B cell (primary cell): Measurements from ENCODE around the gene RPS5. TPM values are rescaled to one million over a fixed set of nuclear protein-coding genes. Genes with fewer than 3 reads are reported as not detected.

Source experiments
- ATAC-seq: fragments of 200-7000 bp; cut with Tn5 transposase; one replicate; pipeline ENCODE4 v1.10.0; 2021; ENCODE audit warnings: low read depth, mild to moderate bottlenecking, moderate number of reproducible peaks, moderate library complexity
- CTCF ChIA-PET: fragments of 350-600 bp; sonication (Branson Sonifier 250); formaldehyde crosslinking; loops from one replicate; lab custom pipeline; 2021; ENCODE audit warnings: antibody characterized with exemption, inconsistent platforms; lab: Charles Lee
- POLR2A ChIA-PET: fragments of 350-600 bp; sonication (Branson Sonifier 250); formaldehyde crosslinking; loops from one replicate; lab custom pipeline; 2021; ENCODE audit warnings: antibody characterized with exemption; lab: Charles Lee
- DNase-seq: peaks from one replicate; pipeline ENCODE4 v3.0.0; 2013
- H2AFZ ChIP-seq: 2 replicates; pipeline ENCODE4 v1.6.1; 2012; ENCODE audit warnings: mild to moderate bottlenecking, low read depth, low read length; ENCODE audit not compliant: insufficient read depth, poor library complexity, severe bottlenecking
- H3K27ac ChIP-seq, 2 donors: 1 replicate in 1 of 2; 2 replicates in 1 of 2; pipeline ENCODE4 v1.5.1; 2012 to 2013; ENCODE audit warnings: low read length in 2 of 2, mild to moderate bottlenecking in 2 of 2, moderate library complexity in 1 of 2
- H3K27me3 ChIP-seq, 4 experiments: fragments of 200-600 bp in 1 of 4; sonication (generic) in 1 of 4; replicated peaks in 1 of 4; 1 replicate in 2 of 4; 2 replicates in 2 of 4; pipeline versions ENCODE4 v1.6.1 to v1.7.0; 2013 to 2016; ENCODE audit warnings: low read length in 3 of 4, mild to moderate bottlenecking in 2 of 4, mixed read lengths in 1 of 4, moderate library complexity in 1 of 4; ENCODE audit not compliant: insufficient read depth in 4 of 4, control insufficient read depth in 3 of 4; ENCODE audit errors: control extremely low read depth in 1 of 4
- H3K36me3 ChIP-seq, 2 experiments: replicated peaks in 1 of 2; 1 replicate in 1 of 2; 2 replicates in 1 of 2; pipeline versions ENCODE4 v1.6.1 to v1.7.1; 2013; ENCODE audit warnings: low read length in 1 of 2; ENCODE audit not compliant: insufficient read depth in 2 of 2, control insufficient read depth in 1 of 2; ENCODE audit errors: control extremely low read depth in 1 of 2, extremely low read depth in 1 of 2
- H3K4me1 ChIP-seq, 2 donors: fragments of 200-600 bp in 1 of 2; sonication (generic) in 1 of 2; 1 replicate in 1 of 2; 2 replicates in 1 of 2; pipeline versions ENCODE4 v1.5.1 to v1.6.1; 2013 to 2017; ENCODE audit warnings: low read length in 2 of 2; ENCODE audit not compliant: control insufficient read depth in 2 of 2, insufficient read depth in 2 of 2
- H3K4me2 ChIP-seq: replicated peaks from 2 replicates; pipeline ENCODE3; 2012; ENCODE audit warnings: mild to moderate bottlenecking, low read depth, low read length; ENCODE audit not compliant: poor library complexity, severe bottlenecking
- H3K4me3 ChIP-seq, 5 experiments: fragments of 200-600 bp in 1 of 5; sonication (generic) in 1 of 5; 1 replicate in 3 of 5; 2 replicates in 2 of 5; pipeline versions ENCODE4 v1.5.1 to v1.7.0; 2011 to 2016; ENCODE audit warnings: low read length in 4 of 5, mild to moderate bottlenecking in 4 of 5, low read depth in 2 of 5, control low read depth in 1 of 5, moderate library complexity in 1 of 5; ENCODE audit not compliant: insufficient read depth in 1 of 5; ENCODE audit errors: control extremely low read depth in 1 of 5, extremely low read depth in 1 of 5
- H3K79me2 ChIP-seq: fragments of 200-600 bp; sonication (generic); one replicate; pipeline ENCODE4 v1.6.0; 2016; ENCODE audit warnings: low read length; ENCODE audit not compliant: control insufficient read depth, insufficient read depth
- H3K9ac ChIP-seq: fragments of 200-600 bp; sonication (generic); 2 replicates; pipeline ENCODE4 v1.6.1; 2017; ENCODE audit warnings: mild to moderate bottlenecking, low read length, moderate library complexity
- H3K9me3 ChIP-seq, 3 donors: one replicate each; pipeline versions ENCODE4 v1.6.1 to v1.7.1; 2013; ENCODE audit warnings: low read length in 2 of 3; ENCODE audit not compliant: control insufficient read depth in 2 of 3, insufficient read depth in 1 of 3; ENCODE audit errors: control extremely low read depth in 1 of 3
- H4K20me1 ChIP-seq: 2 replicates; pipeline ENCODE4 v1.6.0; 2012; ENCODE audit warnings: mild to moderate bottlenecking, low read length; ENCODE audit not compliant: insufficient read depth, control insufficient read depth, poor library complexity, severe bottlenecking
- H3K27ac Mint-ChIP-seq: one replicate; pipeline ENCODE4 v1.8.0; 2021; ENCODE audit warnings: mixed read lengths
- H3K27me3 Mint-ChIP-seq: one replicate; pipeline ENCODE4 v1.8.0; 2021; ENCODE audit warnings: mixed read lengths
- H3K4me1 Mint-ChIP-seq: one replicate; pipeline ENCODE4 v1.8.0; 2021; ENCODE audit warnings: mixed read lengths
- H3K4me3 Mint-ChIP-seq: one replicate; pipeline ENCODE4 v1.8.0; 2021; ENCODE audit warnings: mixed read lengths
- H3K9me3 Mint-ChIP-seq: one replicate; pipeline ENCODE4 v1.8.0; 2022; ENCODE audit warnings: mixed read lengths; ENCODE audit not compliant: insufficient read depth
- EZH2 ChIP-seq: IDR thresholded peaks from 2 replicates; pipeline ENCODE4 v1.6.1; 2012; ENCODE audit warnings: borderline replicate concordance, low read depth, mild to moderate bottlenecking, moderate library complexity, low read length; ENCODE audit not compliant: insufficient read depth, poor library complexity, severe bottlenecking
- WGBS: methylation state at CpG from one replicate; pipeline ENCODE4 v1.1.5; 2013; ENCODE audit warnings: missing lambda C conversion rate; ENCODE audit not compliant: insufficient coverage; 5-methylcytosine and 5-hydroxymethylcytosine counted together
- intact Hi-C: fragments of 100-400 bp; cut with micrococcal nuclease; formaldehyde crosslinking; loops from one replicate; pipeline ENCODE4 v1.10.0; 2022
- polyA minus RNA-seq: library from RNA; depleted of rRNA, polyadenylated mRNA; stranded (reverse); fragments of >200 nt; gene quantifications from 2 replicates; pipeline ENCODE4 v1.2.3, GENCODE V29; 2012
- polyA plus RNA-seq: library from polyadenylated mRNA; depleted of rRNA; stranded (reverse); fragments of >200 nt; gene quantifications from 2 replicates; pipeline ENCODE4 v1.2.3, GENCODE V29; 2012
- total RNA-seq, 2 donors: library from RNA; stranded (reverse); fragments of 120-200 nt in 1 of 2; gene quantifications; 1 replicate in 1 of 2; 2 replicates in 1 of 2; pipeline versions ENCODE4 v1.2.3 to v1.2.4, GENCODE V29; 2013 to 2022
- TF ChIP-seq, protein P1 (sequence below): fragments of 200-600 bp; IDR thresholded peaks from one replicate; pipeline ENCODE4 v1.8.0; 2022; ENCODE audit warnings: antibody characterized with exemption, mild to moderate bottlenecking

RPS5 gene
- 1,234 and 1,311 TPM in 2 replicates for total RNA-seq
- 2,435 TPM for total RNA-seq (2013)
- polyA plus RNA-seq = 3,725 and 4,330 TPM in 2 replicates
- polyA minus RNA-seq = 3,304 and 3,836 TPM in 2 replicates

DNA sequence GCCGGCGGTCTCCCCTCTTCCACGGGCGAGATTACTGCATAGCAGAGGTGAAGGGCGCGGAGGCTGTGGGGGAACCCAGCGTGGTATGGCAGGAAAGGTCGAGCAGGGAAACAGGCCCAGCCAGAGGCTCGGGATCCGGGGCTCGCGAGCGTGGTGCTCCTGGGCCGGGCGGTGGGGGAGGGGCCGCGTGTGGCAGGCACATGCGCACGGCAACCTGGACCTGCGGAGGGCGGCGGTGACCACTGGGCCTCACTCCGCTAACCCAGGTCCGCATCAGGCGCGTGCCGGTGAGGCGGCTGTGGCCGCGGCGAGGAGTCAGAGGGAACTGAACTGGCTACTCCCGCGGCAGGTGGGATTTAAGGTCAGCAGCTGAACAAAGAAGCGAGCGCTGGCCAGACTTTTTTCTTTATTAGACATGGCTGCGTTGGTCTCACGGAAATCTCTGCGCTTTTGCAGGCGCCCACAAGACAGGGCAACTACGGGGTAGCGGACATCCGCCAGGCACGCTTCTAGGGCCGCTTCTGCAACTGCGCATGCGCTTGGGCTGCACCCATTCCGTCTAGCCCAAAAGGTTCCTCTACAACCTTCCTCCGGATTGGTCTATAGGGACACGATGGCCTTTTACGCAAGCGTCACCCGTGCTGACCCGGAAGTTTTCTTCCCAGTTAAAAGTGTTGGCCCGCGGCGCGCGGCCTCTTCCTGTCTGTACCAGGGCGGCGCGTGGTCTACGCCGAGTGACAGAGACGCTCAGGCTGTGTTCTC lies at the start of gene RPS5:
Gene RPS5, plus strand, starts transcription at position 694 of the 762 bp plus-strand sequence. CDS start 869 bp downstream, outside the sequence.
- peak; percentile 90 for ATAC-seq
- under 1% methylated on average over 63 of the region's 64 CpGs for WGBS
- H3K4me3 ChIP-seq = peak within 1 kb of the TSS; percentile 71 to 87 (median 76)
- peak within 1 kb of the TSS; percentile 99 for H3K27ac Mint-ChIP-seq
- TF ChIP-seq EZH2 = no peak
- TF ChIP-seq, protein P1, sequence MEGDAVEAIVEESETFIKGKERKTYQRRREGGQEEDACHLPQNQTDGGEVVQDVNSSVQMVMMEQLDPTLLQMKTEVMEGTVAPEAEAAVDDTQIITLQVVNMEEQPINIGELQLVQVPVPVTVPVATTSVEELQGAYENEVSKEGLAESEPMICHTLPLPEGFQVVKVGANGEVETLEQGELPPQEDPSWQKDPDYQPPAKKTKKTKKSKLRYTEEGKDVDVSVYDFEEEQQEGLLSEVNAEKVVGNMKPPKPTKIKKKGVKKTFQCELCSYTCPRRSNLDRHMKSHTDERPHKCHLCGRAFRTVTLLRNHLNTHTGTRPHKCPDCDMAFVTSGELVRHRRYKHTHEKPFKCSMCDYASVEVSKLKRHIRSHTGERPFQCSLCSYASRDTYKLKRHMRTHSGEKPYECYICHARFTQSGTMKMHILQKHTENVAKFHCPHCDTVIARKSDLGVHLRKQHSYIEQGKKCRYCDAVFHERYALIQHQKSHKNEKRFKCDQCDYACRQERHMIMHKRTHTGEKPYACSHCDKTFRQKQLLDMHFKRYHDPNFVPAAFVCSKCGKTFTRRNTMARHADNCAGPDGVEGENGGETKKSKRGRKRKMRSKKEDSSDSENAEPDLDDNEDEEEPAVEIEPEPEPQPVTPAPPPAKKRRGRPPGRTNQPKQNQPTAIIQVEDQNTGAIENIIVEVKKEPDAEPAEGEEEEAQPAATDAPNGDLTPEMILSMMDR = no peak
- intact Hi-C loops = loop anchor here (1.0 kb wide), 5 partner anchors 15 to 81 kb away; partner anchors contain the start of genes ERVK3-1, ZNF132 and ZNF324B
- peaks cover 44% of the 10 kb centered on the region for H3K4me1 Mint-ChIP-seq
- H2AFZ ChIP-seq = peak within 1 kb of the TSS; percentile 81
- POLR2A ChIA-PET = interaction anchor here (0.7 to 2.9 kb wide), 3 partner anchors 10 to 133 kb away, joined by 3 to 18 read pairs (median 5); partner anchors contain the start of genes ZBTB45 and ZNF497
- CTCF ChIA-PET = interaction anchor here (1.1 kb wide), 1 partner anchor 22 kb away, joined by 3 read pairs; the partner anchor contains the start of gene ZNF584
- H3K9me3 Mint-ChIP-seq = no peaks in the 10 kb centered on the region
- H3K27me3 ChIP-seq = no peaks in the 10 kb centered on the region
- peaks cover 5 to 21% of the 10 kb centered on the region in 2 experiments for H3K36me3 ChIP-seq
- peak within 1 kb of the TSS; percentile 94 to 95 for H3K27ac ChIP-seq
- H4K20me1 ChIP-seq = peaks cover 35% of the 10 kb centered on the region
- no peaks in the 10 kb centered on the region for H3K27me3 Mint-ChIP-seq
- no peaks in the 10 kb centered on the region for H3K9me3 ChIP-seq
- peak within 1 kb of the TSS; percentile 84 for H3K4me2 ChIP-seq
- H3K4me3 Mint-ChIP-seq = peak within 1 kb of the TSS; percentile 97
- peaks cover 27 to 33% of the 10 kb centered on the region in 2 donors for H3K4me1 ChIP-seq
- DNase-seq = peak; percentile 98
- peak within 1 kb of the TSS; percentile 69 for H3K9ac ChIP-seq
- peaks cover 63% of the 10 kb centered on the region for H3K79me2 ChIP-seq

DNA sequence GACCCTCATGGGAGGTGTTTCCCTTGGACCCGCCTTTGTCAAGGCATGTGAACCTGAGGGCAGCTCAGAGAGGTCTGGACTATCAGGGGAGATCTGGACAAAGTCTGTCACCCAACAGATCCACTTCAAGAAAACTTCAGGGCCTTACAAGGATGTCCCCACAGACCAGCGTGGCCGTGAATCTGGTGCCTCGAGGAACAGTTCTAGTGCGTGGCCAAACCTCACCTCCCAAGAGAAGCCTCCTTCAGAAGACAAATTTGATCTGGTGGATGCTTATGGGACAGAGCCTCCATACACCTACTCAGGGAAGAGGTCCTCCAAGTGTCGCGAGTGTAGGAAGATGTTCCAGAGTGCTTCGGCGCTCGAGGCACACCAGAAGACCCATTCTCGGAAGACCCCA lies 48.7 kb upstream of the RPS5 start:
- TF ChIP-seq EZH2 = no peak
- TF ChIP-seq, protein P1 = no peak
- whole genome bisulfite sequencing = 98% methylated on average over 6 of the region's 11 CpGs
- intact Hi-C loops = no loop called here
- POLR2A ChIA-PET = no interaction called here
- H3K9me3 ChIP-seq = peaks cover 0 to 10% (median 0%) of the 10 kb centered on the region in 3 donors
- no peak overlapping the region for H3K4me3 ChIP-seq
- no peaks in the 10 kb centered on the region for H3K27me3 ChIP-seq
- Mint-ChIP-seq H3K4me3 (no peak overlapping the region), H3K4me1 (no peaks in the 10 kb centered on the region), H3K27me3 (no peaks in the 10 kb centered on the region), H3K27ac (no peak overlapping the region), H3K9me3 (no peaks in the 10 kb centered on the region)
- no peak for DNase-seq
- no peak overlapping the region for H3K9ac ChIP-seq
- no peak overlapping the region for H3K27ac ChIP-seq
- no peak overlapping the region for H2AFZ ChIP-seq
- CTCF ChIA-PET = no interaction called here
- H3K4me2 ChIP-seq = no peak overlapping the region
- H3K4me1 ChIP-seq = no peaks in the 10 kb centered on the region
- peaks cover 4% of the 10 kb centered on the region for H3K79me2 ChIP-seq
- no peaks in the 10 kb centered on the region for H4K20me1 ChIP-seq
- no peak for ATAC-seq
- H3K36me3 ChIP-seq = peaks cover 2 to 34% of the 10 kb centered on the region in 2 experiments
